ENCODE measurements around the gene TFDP3. TPM values are rescaled to one million over a fixed set of nuclear protein-coding genes. Genes with fewer than 3 reads are reported as not detected.

Gene TFDP3
- not detected in 5 replicates for total RNA-seq (2022; extraction: Qiagen RNA extraction; ENCODE audit: low read depth)

DNA sequence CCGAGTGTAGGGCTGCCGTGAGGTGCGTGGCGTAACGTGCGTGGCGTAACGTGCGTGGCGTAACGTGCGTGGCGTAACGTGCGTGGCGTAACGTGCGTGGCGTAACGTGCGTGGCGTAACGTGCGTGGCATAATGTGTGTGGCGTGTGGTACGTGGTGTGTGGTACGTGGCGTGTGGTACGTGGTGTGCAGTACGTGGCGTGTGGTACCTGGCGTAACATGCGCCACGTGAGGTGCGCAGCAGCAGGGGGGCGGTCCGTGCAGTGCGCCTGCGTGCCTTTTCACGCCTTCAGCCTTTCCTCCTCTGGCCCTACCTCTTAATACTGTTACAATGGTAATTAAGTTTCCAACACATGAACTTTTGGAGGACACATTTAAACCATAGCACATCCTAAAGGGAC, at the start of gene TFDP3:
Gene TFDP3, minus strand, starts transcription at position 26 of the 400 bp plus-strand sequence. CDS start 95 bp downstream, outside the sequence.

Other genes starting within 250 kb of the TFDP3 start
- not detected in 5 replicates for gene USP26, start 121.2 kb downstream of the TFDP3 start, total RNA-seq (2022; extraction: Qiagen RNA extraction; ENCODE audit: low read depth)
- not detected in 5 replicates for gene GPC4, start 197.1 kb upstream of the TFDP3 start, total RNA-seq (2022; extraction: Qiagen RNA extraction; ENCODE audit: low read depth)